GM12878 (cell line): ENCODE measurements around the gene MYO3A.

ENCODE experiments used
- CREM ChIP-seq: IDR thresholded peaks from 2 replicates; pipeline ENCODE4 v1.6.1; 2014; ENCODE audit warnings: antibody characterized with exemption, low read depth
- TF ChIP-seq, protein P1 (sequence below), 3 experiments: IDR thresholded peaks in 2 of 3; conservative IDR thresholded peaks in 1 of 3; 2 replicates each; pipeline ENCODE4 v1.5.1; 2011; ENCODE audit warnings: low read depth in 3 of 3, low read length in 3 of 3, mild to moderate bottlenecking in 3 of 3, control low read depth in 2 of 3, moderate library complexity in 2 of 3, inconsistent platforms in 1 of 3, mixed read lengths in 1 of 3; ENCODE audit not compliant: control insufficient read depth in 2 of 3, insufficient read depth in 1 of 3; ENCODE audit errors: extremely low read depth in 1 of 3
- TF ChIP-seq, protein P2 (sequence below): fragments of 450-650 bp; IDR thresholded peaks from 2 replicates; pipeline ENCODE4 v1.6.1; 2017; ENCODE audit warnings: mild to moderate bottlenecking

DNA sequence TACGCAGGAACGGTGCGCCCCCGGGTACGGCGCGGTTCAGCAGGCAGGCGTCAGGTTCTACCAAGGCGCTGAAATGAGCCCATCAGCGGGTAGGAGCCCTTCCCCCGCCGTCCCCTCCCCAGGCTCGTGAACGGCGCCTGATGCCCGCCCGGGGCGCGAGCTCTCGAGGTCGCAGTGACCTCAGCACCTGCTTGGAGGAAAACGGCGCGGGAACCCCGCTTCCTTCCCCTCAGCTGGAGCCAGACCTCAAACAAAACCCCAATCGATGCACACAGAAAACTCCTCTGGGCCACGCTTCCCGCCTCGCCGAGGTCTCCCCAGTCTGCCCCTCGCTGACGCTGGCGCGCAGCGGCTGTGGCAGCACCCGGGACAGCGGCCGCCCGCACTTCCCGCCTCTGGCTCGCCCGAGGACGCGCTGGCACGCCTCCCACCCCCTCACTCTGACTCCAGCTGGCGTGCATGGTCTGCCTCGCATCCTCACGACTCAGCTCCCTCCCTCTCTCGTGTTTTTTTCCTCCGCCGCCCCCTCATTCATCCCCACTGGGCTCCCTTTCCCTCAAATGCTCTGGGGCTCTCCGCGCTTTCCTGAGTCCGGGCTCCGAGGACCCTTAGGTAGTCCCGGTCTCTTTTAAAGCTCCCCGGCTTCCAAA lies 282.0 kb downstream of the MYO3A start:
- TF ChIP-seq CREM: no peak
- TF ChIP-seq, protein P1, sequence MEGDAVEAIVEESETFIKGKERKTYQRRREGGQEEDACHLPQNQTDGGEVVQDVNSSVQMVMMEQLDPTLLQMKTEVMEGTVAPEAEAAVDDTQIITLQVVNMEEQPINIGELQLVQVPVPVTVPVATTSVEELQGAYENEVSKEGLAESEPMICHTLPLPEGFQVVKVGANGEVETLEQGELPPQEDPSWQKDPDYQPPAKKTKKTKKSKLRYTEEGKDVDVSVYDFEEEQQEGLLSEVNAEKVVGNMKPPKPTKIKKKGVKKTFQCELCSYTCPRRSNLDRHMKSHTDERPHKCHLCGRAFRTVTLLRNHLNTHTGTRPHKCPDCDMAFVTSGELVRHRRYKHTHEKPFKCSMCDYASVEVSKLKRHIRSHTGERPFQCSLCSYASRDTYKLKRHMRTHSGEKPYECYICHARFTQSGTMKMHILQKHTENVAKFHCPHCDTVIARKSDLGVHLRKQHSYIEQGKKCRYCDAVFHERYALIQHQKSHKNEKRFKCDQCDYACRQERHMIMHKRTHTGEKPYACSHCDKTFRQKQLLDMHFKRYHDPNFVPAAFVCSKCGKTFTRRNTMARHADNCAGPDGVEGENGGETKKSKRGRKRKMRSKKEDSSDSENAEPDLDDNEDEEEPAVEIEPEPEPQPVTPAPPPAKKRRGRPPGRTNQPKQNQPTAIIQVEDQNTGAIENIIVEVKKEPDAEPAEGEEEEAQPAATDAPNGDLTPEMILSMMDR (IDR thresholded peaks at IDR 0.05 in 2 of 3, conservative IDR thresholded peaks at IDR 0.05 in 1 of 3; ENCODE audit: control insufficient read depth in 2 of 3, extremely low read depth in 1 of 3, insufficient read depth in 1 of 3, low read depth in 3 of 3, low read length in 3 of 3): no peak
- TF ChIP-seq, protein P2, sequence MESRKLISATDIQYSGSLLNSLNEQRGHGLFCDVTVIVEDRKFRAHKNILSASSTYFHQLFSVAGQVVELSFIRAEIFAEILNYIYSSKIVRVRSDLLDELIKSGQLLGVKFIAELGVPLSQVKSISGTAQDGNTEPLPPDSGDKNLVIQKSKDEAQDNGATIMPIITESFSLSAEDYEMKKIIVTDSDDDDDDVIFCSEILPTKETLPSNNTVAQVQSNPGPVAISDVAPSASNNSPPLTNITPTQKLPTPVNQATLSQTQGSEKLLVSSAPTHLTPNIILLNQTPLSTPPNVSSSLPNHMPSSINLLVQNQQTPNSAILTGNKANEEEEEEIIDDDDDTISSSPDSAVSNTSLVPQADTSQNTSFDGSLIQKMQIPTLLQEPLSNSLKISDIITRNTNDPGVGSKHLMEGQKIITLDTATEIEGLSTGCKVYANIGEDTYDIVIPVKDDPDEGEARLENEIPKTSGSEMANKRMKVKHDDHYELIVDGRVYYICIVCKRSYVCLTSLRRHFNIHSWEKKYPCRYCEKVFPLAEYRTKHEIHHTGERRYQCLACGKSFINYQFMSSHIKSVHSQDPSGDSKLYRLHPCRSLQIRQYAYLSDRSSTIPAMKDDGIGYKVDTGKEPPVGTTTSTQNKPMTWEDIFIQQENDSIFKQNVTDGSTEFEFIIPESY: no peak
